SU-DHL-6 (cell line): ENCODE measurements around the gene OR51V1.
"Not testable (repeated sequence)": the region's sequence is repeated elsewhere in the genome, so short reads cannot be mapped to it uniquely, and the experiment has no call there.

Source experiments
- EZH2phosphoT487 ChIP-seq: fragments of 200-600 bp; sonication (generic), shearing (Covaris generic); conservative IDR thresholded peaks from 2 replicates; pipeline ENCODE4 v1.6.1; 2018; ENCODE audit warnings: mild to moderate bottlenecking, antibody characterized with exemption, low read length, moderate library complexity, mixed read lengths
- TF ChIP-seq, protein P1 (sequence below): fragments of 200-600 bp; sonication (generic); IDR thresholded peaks from one replicate; pipeline ENCODE4 v1.5.1; 2017; ENCODE audit warnings: antibody characterized with exemption, mild to moderate bottlenecking, low read length, moderate library complexity; ENCODE audit not compliant: insufficient read depth, poor library complexity, severe bottlenecking

DNA sequence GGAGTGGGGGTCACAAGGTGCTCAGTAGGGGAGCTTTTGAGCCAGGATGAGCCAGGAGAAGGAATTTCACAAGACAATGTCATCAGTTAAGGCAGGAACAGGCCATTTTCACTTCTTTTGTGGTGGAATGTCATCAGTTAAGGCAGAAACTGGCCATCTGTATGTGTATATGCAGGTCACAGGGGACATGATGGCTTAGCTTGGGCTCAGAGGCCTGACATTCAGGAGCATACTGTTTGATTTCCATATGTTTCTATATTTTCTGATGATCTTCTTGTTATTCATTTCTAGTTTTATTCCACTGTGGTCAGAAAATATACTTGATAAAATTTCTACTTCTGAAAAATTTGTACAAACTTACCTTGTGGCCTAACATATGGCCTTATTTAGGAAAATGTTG lies 34.6 kb downstream of the OR51V1 start:
- TF ChIP-seq, protein P1, sequence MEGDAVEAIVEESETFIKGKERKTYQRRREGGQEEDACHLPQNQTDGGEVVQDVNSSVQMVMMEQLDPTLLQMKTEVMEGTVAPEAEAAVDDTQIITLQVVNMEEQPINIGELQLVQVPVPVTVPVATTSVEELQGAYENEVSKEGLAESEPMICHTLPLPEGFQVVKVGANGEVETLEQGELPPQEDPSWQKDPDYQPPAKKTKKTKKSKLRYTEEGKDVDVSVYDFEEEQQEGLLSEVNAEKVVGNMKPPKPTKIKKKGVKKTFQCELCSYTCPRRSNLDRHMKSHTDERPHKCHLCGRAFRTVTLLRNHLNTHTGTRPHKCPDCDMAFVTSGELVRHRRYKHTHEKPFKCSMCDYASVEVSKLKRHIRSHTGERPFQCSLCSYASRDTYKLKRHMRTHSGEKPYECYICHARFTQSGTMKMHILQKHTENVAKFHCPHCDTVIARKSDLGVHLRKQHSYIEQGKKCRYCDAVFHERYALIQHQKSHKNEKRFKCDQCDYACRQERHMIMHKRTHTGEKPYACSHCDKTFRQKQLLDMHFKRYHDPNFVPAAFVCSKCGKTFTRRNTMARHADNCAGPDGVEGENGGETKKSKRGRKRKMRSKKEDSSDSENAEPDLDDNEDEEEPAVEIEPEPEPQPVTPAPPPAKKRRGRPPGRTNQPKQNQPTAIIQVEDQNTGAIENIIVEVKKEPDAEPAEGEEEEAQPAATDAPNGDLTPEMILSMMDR = not testable (repeated sequence)
- TF ChIP-seq EZH2phosphoT487 = not testable (repeated sequence)
